ENCODE results near the gene ZWILCH.

ZWILCH gene

DNA sequence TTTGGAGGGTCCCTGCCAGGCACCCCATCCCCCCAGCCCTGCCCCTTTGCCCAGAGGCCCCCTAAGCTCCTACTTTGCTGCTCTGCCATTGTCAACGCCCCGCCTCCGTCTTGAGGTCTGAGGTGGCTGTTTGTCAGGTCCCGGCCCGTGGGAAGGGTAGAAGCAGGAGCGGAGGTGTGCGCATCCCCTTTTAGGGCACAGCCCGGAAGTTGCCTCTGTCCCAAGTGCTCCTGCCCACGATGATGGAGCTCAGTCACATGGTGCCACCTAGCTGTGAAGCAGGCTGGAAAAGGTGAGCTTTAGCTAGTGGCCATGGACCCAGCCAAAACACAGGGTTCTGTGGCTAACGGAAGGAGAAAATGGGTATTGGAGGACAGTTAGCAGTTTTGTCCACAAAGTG lies 89.2 kb downstream of the ZWILCH start:
- TF ChIP-seq, protein P1, sequence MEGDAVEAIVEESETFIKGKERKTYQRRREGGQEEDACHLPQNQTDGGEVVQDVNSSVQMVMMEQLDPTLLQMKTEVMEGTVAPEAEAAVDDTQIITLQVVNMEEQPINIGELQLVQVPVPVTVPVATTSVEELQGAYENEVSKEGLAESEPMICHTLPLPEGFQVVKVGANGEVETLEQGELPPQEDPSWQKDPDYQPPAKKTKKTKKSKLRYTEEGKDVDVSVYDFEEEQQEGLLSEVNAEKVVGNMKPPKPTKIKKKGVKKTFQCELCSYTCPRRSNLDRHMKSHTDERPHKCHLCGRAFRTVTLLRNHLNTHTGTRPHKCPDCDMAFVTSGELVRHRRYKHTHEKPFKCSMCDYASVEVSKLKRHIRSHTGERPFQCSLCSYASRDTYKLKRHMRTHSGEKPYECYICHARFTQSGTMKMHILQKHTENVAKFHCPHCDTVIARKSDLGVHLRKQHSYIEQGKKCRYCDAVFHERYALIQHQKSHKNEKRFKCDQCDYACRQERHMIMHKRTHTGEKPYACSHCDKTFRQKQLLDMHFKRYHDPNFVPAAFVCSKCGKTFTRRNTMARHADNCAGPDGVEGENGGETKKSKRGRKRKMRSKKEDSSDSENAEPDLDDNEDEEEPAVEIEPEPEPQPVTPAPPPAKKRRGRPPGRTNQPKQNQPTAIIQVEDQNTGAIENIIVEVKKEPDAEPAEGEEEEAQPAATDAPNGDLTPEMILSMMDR (IDR thresholded peaks at IDR 0.05; ENCODE audit: low read depth, low read length), result no peak; the same call in 1 of the 2 replicates
- no peak for DNase-seq (ENCODE audit: extremely low read depth, low read depth)

DNA sequence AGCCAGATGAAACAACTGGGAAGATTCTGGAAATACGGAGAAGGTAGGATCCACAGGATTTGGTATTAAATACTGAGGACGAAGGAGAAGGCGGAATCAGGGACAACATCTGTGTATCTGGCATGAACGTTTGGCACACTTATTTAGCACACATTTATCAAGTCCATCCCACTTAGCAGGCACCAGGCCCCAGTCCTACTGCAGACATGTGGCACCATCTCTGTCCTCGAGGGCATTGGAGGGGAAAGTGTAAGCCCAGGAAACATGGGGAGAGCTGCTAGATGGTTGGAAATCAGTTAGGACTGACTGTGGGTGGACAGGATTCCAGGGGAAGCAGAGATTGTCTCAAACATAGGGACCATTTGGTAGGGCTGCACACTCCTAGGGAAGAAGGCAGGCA lies 89.7 kb downstream of the ZWILCH start:
- TF ChIP-seq, protein P1 (IDR thresholded peaks at IDR 0.05; ENCODE audit: low read depth, low read length), result no peak
- no peak for DNase-seq (ENCODE audit: extremely low read depth, low read depth)

DNA sequence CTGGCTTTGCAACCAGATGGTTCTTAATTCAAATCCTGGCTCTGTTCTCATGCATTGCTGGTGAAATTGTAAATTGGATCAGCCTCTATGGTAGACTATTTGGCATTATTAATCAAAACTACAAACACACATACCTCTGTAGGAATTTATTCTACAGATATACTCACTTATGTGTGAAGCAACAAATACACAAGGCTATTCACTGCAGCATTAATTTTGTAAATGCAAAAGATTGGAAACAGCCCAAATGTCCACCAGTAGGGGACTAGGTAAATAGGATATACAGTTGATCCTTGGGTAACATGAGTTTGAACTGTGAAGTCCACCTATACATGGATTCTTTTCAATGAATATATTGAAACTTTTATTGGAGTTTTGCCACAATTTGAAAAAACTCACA lies 90.2 kb downstream of the ZWILCH start:
- TF ChIP-seq, protein P1 (IDR thresholded peaks at IDR 0.05; ENCODE audit: low read depth, low read length), result no peak
- DNase-seq (ENCODE audit: extremely low read depth, low read depth), result no peak

DNA sequence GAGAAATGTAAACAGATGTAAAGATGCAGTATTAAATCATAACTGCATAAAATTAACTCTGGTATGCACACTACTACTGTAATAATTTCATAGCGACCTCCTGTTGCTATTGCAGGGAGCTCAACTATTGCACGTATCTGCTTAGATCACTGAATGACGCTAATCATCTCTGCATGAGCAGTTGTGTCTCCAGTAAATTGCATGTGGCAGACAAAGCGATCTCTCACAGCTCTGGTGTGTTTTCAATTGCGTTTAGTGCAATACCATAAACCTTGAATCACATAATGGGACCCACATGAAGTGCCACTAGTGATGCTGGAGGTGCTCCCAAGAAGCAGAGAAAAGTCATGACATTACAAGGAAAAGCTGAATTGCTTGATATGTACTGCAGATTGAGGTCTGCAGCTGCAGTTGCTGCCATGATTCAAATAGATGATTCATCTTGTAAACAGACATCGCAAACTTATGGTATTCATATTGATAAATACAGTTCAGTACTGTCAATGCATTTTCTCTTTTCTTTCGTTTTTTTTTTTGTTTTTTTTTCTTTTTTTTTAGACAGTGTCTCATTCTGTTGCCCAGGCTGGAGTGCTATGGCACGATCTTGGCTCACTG lies 90.9 kb downstream of the ZWILCH start:
- TF ChIP-seq, protein P1 (IDR thresholded peaks at IDR 0.05; ENCODE audit: low read depth, low read length), result no peak
- DNase-seq (ENCODE audit: extremely low read depth, low read depth), result no peak

DNA sequence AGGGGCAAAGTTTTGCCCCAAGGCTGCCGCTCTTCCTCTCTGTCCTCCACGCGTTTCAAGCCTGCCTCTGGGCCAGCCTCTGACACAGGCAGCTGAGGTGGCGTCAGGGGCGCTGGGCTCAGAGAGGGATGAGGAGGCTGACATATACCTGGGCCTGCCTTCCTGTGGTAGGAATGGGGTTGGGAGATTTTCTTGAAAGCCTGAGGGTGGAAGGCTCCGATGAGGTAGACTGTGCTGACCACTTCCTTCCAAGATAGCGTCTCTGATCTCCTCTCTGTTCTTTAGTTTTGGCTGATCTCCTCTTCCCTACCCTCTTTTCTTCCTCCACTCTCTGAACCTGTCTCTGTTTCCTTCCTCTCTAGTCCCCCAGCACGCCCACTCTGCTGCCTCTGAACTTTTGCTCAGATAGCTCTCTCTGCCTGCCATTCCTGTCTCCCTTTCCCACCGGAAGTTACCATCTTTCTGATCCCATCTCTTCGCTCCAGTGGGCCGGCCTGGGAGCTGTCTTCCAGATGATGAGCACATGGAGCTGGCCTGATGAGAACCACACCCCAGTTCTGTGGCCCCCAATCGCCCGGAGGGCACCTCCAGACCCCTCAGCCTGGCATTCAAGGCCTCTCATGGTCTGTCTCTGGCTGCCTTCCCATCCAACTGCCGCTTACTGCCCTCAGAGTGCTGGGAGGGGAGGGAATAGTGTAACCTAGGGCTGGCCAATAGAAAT lies 93.1 kb downstream of the ZWILCH start:
- DNase-seq (ENCODE audit: extremely low read depth, low read depth), result no peak
- TF ChIP-seq, protein P1 (IDR thresholded peaks at IDR 0.05; ENCODE audit: low read depth, low read length), result no peak

All from AG09319 (cell line).